Lower lobe of right lung (tissue), 2 donors: ENCODE results near the gene PPP1R14B. TPM values are rescaled to one million over a fixed set of nuclear protein-coding genes. Genes with fewer than 3 reads are reported as not detected.

Experiments
- ATAC-seq, 2 donors: fragments of 200-7000 bp; cut with Tn5 transposase; one replicate each; pipeline ENCODE4 v1.9.1; 2020 to 2022; ENCODE audit warnings: mild to moderate bottlenecking in 2 of 2, moderate library complexity in 2 of 2
- DNase-seq: peaks from one replicate; pipeline ENCODE4 v3.0.0-alpha.2; 2020
- H3K27ac ChIP-seq: fragments of 200-600 bp; one replicate; pipeline ENCODE4 v1.8.0; 2022
- H3K27me3 ChIP-seq: fragments of 200-600 bp; one replicate; pipeline ENCODE4 v1.8.0; 2022; ENCODE audit warnings: low read depth
- H3K36me3 ChIP-seq: fragments of 200-600 bp; one replicate; pipeline ENCODE4 v1.8.0; 2022; ENCODE audit warnings: mild to moderate bottlenecking
- H3K4me1 ChIP-seq: fragments of 200-600 bp; one replicate; pipeline ENCODE4 v1.8.0; 2022
- H3K4me3 ChIP-seq: fragments of 200-600 bp; one replicate; pipeline ENCODE4 v1.8.0; 2022; ENCODE audit warnings: mild to moderate bottlenecking
- H3K9me3 ChIP-seq: fragments of 200-600 bp; one replicate; pipeline ENCODE4 v1.8.0; 2022
- intact Hi-C: fragments of 100-400 bp; cut with DNase I; formaldehyde crosslinking; loops from one replicate; pipeline ENCODE4 v1.11.0; 2022
- total RNA-seq: library from RNA; stranded (reverse); fragmentation: NEBNext Ultra II Directional; extraction: Animal tissue kit (Norgen Biotek cat#: 25700); gene quantifications from one replicate; pipeline ENCODE4 v1.2.1, GENCODE V29; 2021
- TF ChIP-seq, protein P1 (sequence below): fragments of 200-600 bp; IDR thresholded peaks from one replicate; pipeline ENCODE4 v1.8.0; 2022; ENCODE audit warnings: antibody characterized with exemption, mild to moderate bottlenecking
- donor health status: DM: no; HTN: yes; CAD: no; lungs with severe emphysema.

Gene PPP1R14B
- total RNA-seq, 1 donor from 2014 or later: 55.4 TPM

DNA sequence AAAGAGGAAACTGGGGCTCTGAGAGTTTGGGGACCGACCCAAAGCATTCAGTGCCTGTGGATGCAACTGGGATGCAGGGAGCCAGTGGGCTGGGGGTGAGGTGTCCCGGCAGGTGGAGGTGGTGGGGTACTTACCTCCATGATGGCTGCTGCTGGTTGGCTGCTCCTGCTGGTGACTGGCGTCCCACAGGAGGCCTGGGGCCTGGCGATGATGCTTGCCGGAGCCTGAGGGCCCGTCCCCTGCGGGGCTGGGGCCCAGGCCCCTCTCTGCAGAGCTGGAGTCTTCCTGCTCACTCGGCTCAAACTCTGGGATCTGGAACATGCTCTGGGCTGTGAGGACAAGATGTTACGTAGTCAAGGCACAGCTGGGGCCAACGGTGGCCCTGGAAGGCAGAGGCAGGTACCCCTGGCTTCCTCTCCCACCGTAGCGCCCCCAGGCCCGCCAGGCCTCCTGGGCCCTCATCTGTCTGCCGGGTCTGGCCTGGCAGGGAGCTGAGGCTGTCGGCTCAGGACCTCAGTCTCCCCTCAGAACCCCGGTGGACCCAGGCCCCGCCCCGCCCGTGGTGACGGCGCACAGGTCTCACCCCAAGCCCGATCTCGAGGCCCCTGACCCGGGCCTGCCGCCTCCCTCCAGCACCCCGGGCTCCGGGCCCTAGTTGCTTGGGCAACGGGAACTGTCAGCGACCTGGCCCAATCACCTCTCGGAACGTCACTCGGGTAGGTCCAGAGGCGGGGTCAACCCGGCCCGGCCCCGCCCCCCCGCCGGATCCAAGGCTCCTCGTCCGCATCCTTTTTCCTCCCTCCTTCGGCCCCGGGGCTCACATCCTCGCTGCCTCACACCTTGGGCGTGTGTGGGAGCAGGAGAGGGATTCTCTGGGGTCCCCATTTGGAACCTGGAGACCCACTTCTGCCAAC, 37.6 kb upstream of the PPP1R14B start, which contains the start of gene BAD:
Gene BAD, minus strand, starts transcription at position 618 of the 914 bp plus-strand sequence. Its CDS starts 297 bp downstream, at position 321.
- Histone ChIP-seq H3K27ac (peak within 1 kb of the TSS; percentile 93), H3K4me1 (peaks cover 22% of the 10 kb centered on the region)
- intact Hi-C loops: no loop called here

DNA sequence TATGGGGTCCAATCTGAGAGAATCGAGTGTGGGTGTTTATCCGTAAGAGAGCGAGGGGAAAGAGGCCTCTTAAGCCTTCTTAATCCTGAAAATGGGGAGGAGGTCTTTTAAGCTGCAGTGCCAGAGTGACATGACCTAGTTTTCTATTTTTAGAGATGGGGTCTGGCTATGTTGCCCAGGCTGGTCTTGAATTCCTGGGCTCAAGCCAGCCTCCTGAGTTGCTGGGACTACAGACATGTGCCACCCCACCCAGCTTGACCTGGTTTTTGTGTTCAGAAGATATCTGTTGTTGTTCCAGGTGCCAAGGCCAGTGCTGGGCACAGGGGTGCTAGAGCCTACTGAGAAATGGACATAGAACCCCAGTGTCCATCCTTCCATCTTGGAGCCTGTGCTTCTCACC, 36.3 kb upstream of the PPP1R14B start:
- H3K9me3 ChIP-seq: no peaks in the 10 kb centered on the region
- peaks cover 28% of the 10 kb centered on the region for H3K36me3 ChIP-seq
- H3K27ac ChIP-seq: no peak overlapping the region
- peak overlapping the region; percentile 77 for H3K4me3 ChIP-seq
- intact Hi-C loops: no loop called here
- H3K27me3 ChIP-seq: no peaks in the 10 kb centered on the region
- peaks cover 22% of the 10 kb centered on the region for H3K4me1 ChIP-seq
- DNase-seq (no peak), ATAC-seq (no peak)
- TF ChIP-seq, protein P1, sequence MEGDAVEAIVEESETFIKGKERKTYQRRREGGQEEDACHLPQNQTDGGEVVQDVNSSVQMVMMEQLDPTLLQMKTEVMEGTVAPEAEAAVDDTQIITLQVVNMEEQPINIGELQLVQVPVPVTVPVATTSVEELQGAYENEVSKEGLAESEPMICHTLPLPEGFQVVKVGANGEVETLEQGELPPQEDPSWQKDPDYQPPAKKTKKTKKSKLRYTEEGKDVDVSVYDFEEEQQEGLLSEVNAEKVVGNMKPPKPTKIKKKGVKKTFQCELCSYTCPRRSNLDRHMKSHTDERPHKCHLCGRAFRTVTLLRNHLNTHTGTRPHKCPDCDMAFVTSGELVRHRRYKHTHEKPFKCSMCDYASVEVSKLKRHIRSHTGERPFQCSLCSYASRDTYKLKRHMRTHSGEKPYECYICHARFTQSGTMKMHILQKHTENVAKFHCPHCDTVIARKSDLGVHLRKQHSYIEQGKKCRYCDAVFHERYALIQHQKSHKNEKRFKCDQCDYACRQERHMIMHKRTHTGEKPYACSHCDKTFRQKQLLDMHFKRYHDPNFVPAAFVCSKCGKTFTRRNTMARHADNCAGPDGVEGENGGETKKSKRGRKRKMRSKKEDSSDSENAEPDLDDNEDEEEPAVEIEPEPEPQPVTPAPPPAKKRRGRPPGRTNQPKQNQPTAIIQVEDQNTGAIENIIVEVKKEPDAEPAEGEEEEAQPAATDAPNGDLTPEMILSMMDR: no peak

More for the DNA sequence above, 37.6 kb upstream of the PPP1R14B start, which contains the start of gene BAD:
- H3K9me3 ChIP-seq: no peaks in the 10 kb centered on the region
- ATAC-seq (peak; percentile 96), DNase-seq (peak; percentile 96)
- no peaks in the 10 kb centered on the region for H3K27me3 ChIP-seq
- TF ChIP-seq, protein P1: no peak
- H3K36me3 ChIP-seq: peaks cover 19% of the 10 kb centered on the region
- peak within 1 kb of the TSS; percentile 77 for H3K4me3 ChIP-seq

DNA sequence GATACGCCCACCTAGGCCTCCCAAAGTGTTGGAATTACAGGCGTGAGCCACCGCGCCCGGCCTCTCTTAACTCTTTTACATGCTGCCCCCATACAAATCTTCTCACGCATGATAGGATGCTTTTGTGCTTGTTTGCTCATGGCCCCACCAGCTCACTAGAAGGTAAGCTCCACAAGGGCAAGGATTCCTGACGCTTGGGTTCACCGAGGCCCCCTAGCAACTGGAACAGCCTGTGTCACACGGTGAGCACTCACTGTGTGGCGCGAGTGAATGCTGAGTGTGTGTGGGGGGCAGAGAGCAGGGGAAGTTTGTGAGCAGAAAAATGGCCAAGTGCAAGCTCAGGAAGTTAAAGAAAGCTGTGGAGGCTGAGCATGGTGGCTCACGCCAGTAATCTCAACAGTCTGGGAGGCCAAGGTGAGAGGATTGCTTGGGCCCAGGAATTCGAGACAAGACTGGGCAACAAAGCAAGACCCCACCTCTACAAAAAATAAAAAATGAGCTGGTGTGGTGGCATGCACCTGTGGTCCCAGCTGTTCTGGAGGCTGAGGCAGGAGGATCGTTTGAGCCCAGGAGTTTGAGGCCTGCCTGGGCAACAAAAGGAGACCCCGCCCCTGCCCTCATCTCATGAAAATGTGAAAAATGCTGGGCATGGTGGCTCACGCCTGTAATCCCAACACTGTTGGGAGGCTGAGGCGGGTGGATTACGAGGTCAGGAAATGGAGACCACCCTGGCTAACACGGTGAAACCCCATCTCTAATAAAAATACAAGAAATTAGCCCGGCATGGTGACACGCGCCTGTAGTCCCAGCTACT, 35.4 kb upstream of the PPP1R14B start:
- H3K27me3 ChIP-seq: no peaks in the 10 kb centered on the region
- no peak overlapping the region for H3K27ac ChIP-seq
- no peak for ATAC-seq
- DNase-seq: no peak
- peaks cover 22% of the 10 kb centered on the region for H3K4me1 ChIP-seq
- no peaks in the 10 kb centered on the region for H3K9me3 ChIP-seq
- H3K36me3 ChIP-seq: peaks cover 37% of the 10 kb centered on the region
- intact Hi-C loops: no loop called here
- no peak overlapping the region for H3K4me3 ChIP-seq
- TF ChIP-seq, protein P1: no peak

DNA sequence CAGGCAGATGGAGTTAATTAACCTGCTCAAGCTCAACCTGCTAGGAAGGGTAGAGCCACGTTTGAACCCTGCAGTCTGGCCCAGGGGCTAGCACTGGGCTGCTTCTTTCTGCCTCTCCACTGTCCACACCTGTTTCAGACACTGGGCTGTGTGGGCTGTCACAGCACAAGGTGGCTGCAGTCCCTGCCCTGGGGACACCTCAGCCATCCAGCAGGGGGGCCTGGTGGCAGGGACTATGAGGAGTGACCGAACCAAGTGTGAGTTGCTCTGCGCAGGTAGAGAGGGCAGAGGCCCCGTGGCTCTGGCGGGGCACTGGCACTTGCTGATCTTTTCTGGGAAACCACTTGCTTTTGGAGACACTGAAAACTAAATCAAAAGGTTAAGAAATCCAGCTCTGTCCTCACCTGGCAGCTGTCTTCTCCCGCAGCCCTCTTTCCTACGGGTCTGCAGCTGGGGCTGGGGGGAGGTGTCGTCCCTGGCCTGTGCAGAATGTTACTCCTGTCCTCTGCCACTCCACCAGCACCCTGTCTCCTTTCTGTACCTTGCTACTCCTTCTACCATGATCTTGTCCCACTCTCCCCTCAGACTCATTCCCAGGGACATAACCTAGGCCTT, 31.9 kb upstream of the PPP1R14B start:
- TF ChIP-seq, protein P1: no peak
- Histone ChIP-seq H3K4me1 (peaks cover 8% of the 10 kb centered on the region), H3K36me3 (peaks cover 56% of the 10 kb centered on the region), H3K9me3 (no peaks in the 10 kb centered on the region), H3K27ac (no peak overlapping the region), H3K4me3 (no peak overlapping the region), H3K27me3 (no peaks in the 10 kb centered on the region)
- DNase-seq: no peak
- no peak for ATAC-seq
- intact Hi-C loops: no loop called here
